CD4-positive, alpha-beta T cell (primary cell): Measurements from ENCODE around the gene MAP3K14. TPM values are rescaled to one million over a fixed set of nuclear protein-coding genes. Genes with fewer than 3 reads are reported as not detected.
A peak's percentile ranks its signal among the peaks of the same experiment; 100 is the strongest.
"Not testable (repeated sequence)": the region's sequence is repeated elsewhere in the genome, so short reads cannot be mapped to it uniquely, and the experiment has no call there.

ENCODE experiments used
- ATAC-seq: fragments of 200-7000 bp; cut with Tn5 transposase; one replicate; pipeline ENCODE4 v1.10.0; 2022; ENCODE audit warnings: mild to moderate bottlenecking; ENCODE audit not compliant: poor library complexity
- CTCF ChIA-PET: fragments of 350-600 bp; sonication (Branson Sonifier 250); formaldehyde crosslinking; loops from one replicate; lab custom pipeline; 2021; ENCODE audit warnings: antibody characterized with exemption, inconsistent platforms; lab: Charles Lee
- POLR2A ChIA-PET: fragments of 350-600 bp; sonication (Branson Sonifier 250); formaldehyde crosslinking; loops from one replicate; lab custom pipeline; 2021; ENCODE audit warnings: antibody characterized with exemption, inconsistent platforms; lab: Charles Lee
- DNase-seq, 14 experiments: peaks; one replicate each; pipeline ENCODE4 v3.0.0-alpha.2; 2013 to 2020; ENCODE audit warnings: mixed read lengths in 2 of 14
- H3K27ac ChIP-seq, 2 donors: one replicate each; pipeline versions ENCODE4 v1.5.1 to v1.7.0; 2013; ENCODE audit warnings: low read length in 2 of 2, low read depth in 1 of 2, mild to moderate bottlenecking in 1 of 2
- H3K27me3 ChIP-seq, 2 experiments: 1 replicate in 1 of 2; 2 replicates in 1 of 2; pipeline versions ENCODE4 v1.6.1 to v1.7.0; 2013; ENCODE audit warnings: low read length in 2 of 2, control low read depth in 1 of 2, mild to moderate bottlenecking in 1 of 2, moderate library complexity in 1 of 2; ENCODE audit not compliant: insufficient read depth in 2 of 2, control insufficient read depth in 1 of 2
- H3K36me3 ChIP-seq: one replicate; pipeline ENCODE4 v1.6.1; 2013; ENCODE audit warnings: low read length, control low read depth; ENCODE audit not compliant: insufficient read depth
- H3K4me1 ChIP-seq: one replicate; pipeline ENCODE4 v1.6.1; 2013; ENCODE audit warnings: low read length, control low read depth; ENCODE audit not compliant: insufficient read depth
- H3K4me3 ChIP-seq: one replicate; pipeline ENCODE4 v1.5.1; 2013; ENCODE audit warnings: mild to moderate bottlenecking, low read length, moderate library complexity
- H3K9me3 ChIP-seq, 2 experiments: 1 replicate in 1 of 2; 2 replicates in 1 of 2; pipeline versions ENCODE4 v1.6.1 to v1.7.0; 2013; ENCODE audit warnings: low read length in 2 of 2, mild to moderate bottlenecking in 2 of 2, control low read depth in 1 of 2, moderate library complexity in 1 of 2; ENCODE audit not compliant: control insufficient read depth in 1 of 2, insufficient read depth in 1 of 2
- H3K27ac Mint-ChIP-seq: one replicate; pipeline ENCODE4 v1.8.0; 2020; ENCODE audit warnings: mixed read lengths
- H3K27me3 Mint-ChIP-seq: one replicate; pipeline ENCODE4 v1.8.0; 2021; ENCODE audit warnings: mixed read lengths
- H3K36me3 Mint-ChIP-seq: one replicate; pipeline ENCODE4 v1.8.0; 2021; ENCODE audit warnings: low read depth, mixed read lengths
- H3K4me1 Mint-ChIP-seq: one replicate; pipeline ENCODE4 v1.8.0; 2021; ENCODE audit warnings: low read depth, mixed read lengths
- H3K4me3 Mint-ChIP-seq: one replicate; pipeline ENCODE4 v1.8.0; 2020; ENCODE audit warnings: mild to moderate bottlenecking, mixed read lengths
- H3K9me3 Mint-ChIP-seq: one replicate; pipeline ENCODE4 v1.8.0; 2020; ENCODE audit warnings: mixed read lengths
- CTCF ChIP-seq: fragments of 200-600 bp; IDR thresholded peaks from one replicate; pipeline ENCODE4 v1.8.0; 2022; ENCODE audit warnings: antibody characterized with exemption, mild to moderate bottlenecking
- intact Hi-C, 2 experiments: fragments of 100-400 bp; cut with DNase I in 1 of 2; cut with micrococcal nuclease in 1 of 2; formaldehyde crosslinking; loops; one replicate each; pipeline versions ENCODE4 v1.15.1 to v1.9.0; 2023 to 2025; cut with DNase I, micrococcal nuclease
- total RNA-seq, 174 experiments: library from RNA in 2 of 174; stranded (reverse) in 2 of 174; gene quantifications; one replicate each; pipeline ENCODE4 v1.2.3 and lab custom pipeline; 2021 to 2026

The MAP3K14 gene
- total RNA-seq, 2 experiments from 2014 or later: 41.4 to 46.5 TPM

GRCh38 chr17:45306094-45306493 is 10.7 kb downstream of the MAP3K14 start:
- no peaks in the 10 kb centered on the region for H3K9me3 Mint-ChIP-seq
- H3K4me3 Mint-ChIP-seq: peak overlapping the region; percentile 15
- intact Hi-C loops: no loop called here

GRCh38 chr17:45305530-45306087 is 11.2 kb downstream of the MAP3K14 start:
- ATAC-seq (no peak), DNase-seq (peak in 1 of 14 experiments; percentile 3)
- intact Hi-C loops: no loop called here
- ChIA-PET CTCF (interaction anchor here (2.0 kb wide), 1 partner anchor 11 kb away, joined by 14 read pairs; the partner anchor contains the start of gene MAP3K14), POLR2A (interaction anchor here (1.5 to 4.6 kb wide), 2 partner anchors 9 to 11 kb away, joined by 4 to 32 read pairs; partner anchors contain the start of gene MAP3K14)
- H3K27ac Mint-ChIP-seq: peak overlapping the region; percentile 58
- TF ChIP-seq CTCF: no peak
- Histone ChIP-seq H3K27me3 (no peaks in the 10 kb centered on the region), H3K9me3 (no peaks in the 10 kb centered on the region), H3K4me3 (no peak overlapping the region), H3K4me1 (peaks cover 83% of the 10 kb centered on the region), H3K27ac (no peak overlapping the region), H3K36me3 (peaks cover 25% of the 10 kb centered on the region)
- peaks cover 38% of the 10 kb centered on the region for H3K36me3 Mint-ChIP-seq
- H3K4me1 Mint-ChIP-seq: peaks cover 68% of the 10 kb centered on the region
- no peaks in the 10 kb centered on the region for H3K27me3 Mint-ChIP-seq
- H3K9me3 Mint-ChIP-seq: no peaks in the 10 kb centered on the region
- no peak overlapping the region for H3K4me3 Mint-ChIP-seq

More at GRCh38 chr17:45306094-45306493, 10.7 kb downstream of the MAP3K14 start:
- DNase-seq (no peak), ATAC-seq (no peak)
- H3K36me3 ChIP-seq: peaks cover 30% of the 10 kb centered on the region
- POLR2A ChIA-PET: interaction anchor here (1.5 to 4.6 kb wide), 2 partner anchors 9 to 11 kb away, joined by 4 to 32 read pairs; partner anchors contain the start of gene MAP3K14
- no peak overlapping the region for H3K27ac ChIP-seq
- H3K4me3 ChIP-seq: no peak overlapping the region
- CTCF ChIA-PET: interaction anchor here (2.0 to 3.1 kb wide), 2 partner anchors 11 to 28 kb away, joined by 14 to 17 read pairs; partner anchors contain the start of gene MAP3K14
- Mint-ChIP-seq H3K36me3 (peaks cover 43% of the 10 kb centered on the region), H3K4me1 (peaks cover 70% of the 10 kb centered on the region), H3K27ac (peak overlapping the region; percentile 58), H3K27me3 (no peaks in the 10 kb centered on the region)
- H3K4me1 ChIP-seq: peaks cover 83% of the 10 kb centered on the region
- H3K27me3 ChIP-seq: no peaks in the 10 kb centered on the region
- no peaks in the 10 kb centered on the region for H3K9me3 ChIP-seq
- TF ChIP-seq CTCF: no peak

- Histone ChIP-seq H3K27me3 (no peaks in the 10 kb centered on the region), H3K9me3 (no peaks in the 10 kb centered on the region), H3K4me3 (no peak overlapping the region), H3K36me3 (peaks cover 15% of the 10 kb centered on the region), H3K4me1 (peaks cover 78% of the 10 kb centered on the region), H3K27ac (peak overlapping the region in 1 of 2 donors; percentile 3)
- ATAC-seq: peak; percentile 18
- Mint-ChIP-seq H3K36me3 (peaks cover 29% of the 10 kb centered on the region), H3K9me3 (no peaks in the 10 kb centered on the region), H3K27me3 (no peaks in the 10 kb centered on the region), H3K4me3 (peak overlapping the region; percentile 55), H3K27ac (peak overlapping the region; percentile 71), H3K4me1 (peaks cover 73% of the 10 kb centered on the region)
- ChIA-PET CTCF (interaction anchor here (1.2 to 3.2 kb wide), 3 partner anchors 13 to 82 kb away, joined by 3 to 11 read pairs (median 5); partner anchors contain the start of gene MAP3K14), POLR2A (interaction anchor here (0.9 to 3.0 kb wide), 3 partner anchors 9 to 76 kb away, joined by 3 to 36 read pairs (median 15); partner anchors contain the start of gene MAP3K14)
- no peak for TF ChIP-seq CTCF
- intact Hi-C loops: no loop called here
- DNase-seq: peak in 4 of 14 experiments; percentile 28 to 47 (median 46)
These were observed 14.1 kb downstream of the MAP3K14 start for GRCh38 chr17:45302649-45303173.

- H3K27me3 Mint-ChIP-seq, ATAC-seq, H3K4me3 ChIP-seq, H3K4me3 Mint-ChIP-seq, DNase-seq, intact Hi-C loops, H3K9me3 Mint-ChIP-seq, H3K27me3 ChIP-seq, H3K9me3 ChIP-seq, H3K27ac ChIP-seq: not testable (repeated sequence)
- Histone ChIP-seq H3K36me3 (peaks cover 15% of the 10 kb centered on the region), H3K4me1 (peaks cover 74% of the 10 kb centered on the region)
- Mint-ChIP-seq H3K4me1 (peaks cover 71% of the 10 kb centered on the region), H3K36me3 (peaks cover 24% of the 10 kb centered on the region), H3K27ac (peak overlapping the region; percentile 71)
- CTCF ChIA-PET: interaction anchor here (0.7 to 3.2 kb wide), 5 partner anchors 14 to 105 kb away, joined by 3 to 11 read pairs (median 3); partner anchors contain the start of gene MAP3K14
- POLR2A ChIA-PET: interaction anchor here (0.9 to 3.0 kb wide), 3 partner anchors 9 to 76 kb away, joined by 3 to 36 read pairs (median 15); partner anchors contain the start of gene MAP3K14
These were observed 14.6 kb downstream of the MAP3K14 start for GRCh38 chr17:45302220-45302619.
